NT2/D1 (cell line): ENCODE measurements around the gene DYNLT4.

Experiments
- DNase-seq: peaks from one replicate; pipeline ENCODE4 v3.0.0-alpha.2; 2011; ENCODE audit warnings: low read depth, low spot score
- H3K27me3 ChIP-seq: 2 replicates; pipeline ENCODE4 v1.6.0; 2011; ENCODE audit warnings: mild to moderate bottlenecking; ENCODE audit not compliant: insufficient read length, insufficient read depth
- H3K36me3 ChIP-seq: 2 replicates; pipeline ENCODE4 v1.6.1; 2011; ENCODE audit warnings: mild to moderate bottlenecking, low read length, mixed read lengths; ENCODE audit not compliant: insufficient read depth, insufficient read length
- H3K4me1 ChIP-seq: 2 replicates; pipeline ENCODE4 v1.5.1; 2011; ENCODE audit not compliant: insufficient read depth, insufficient read length
- H3K4me3 ChIP-seq: 2 replicates; pipeline ENCODE4 v1.5.1; 2011; ENCODE audit warnings: low read depth; ENCODE audit not compliant: insufficient read length
- H3K9ac ChIP-seq: 2 replicates; pipeline ENCODE4 v1.6.0; 2011; ENCODE audit warnings: low read depth; ENCODE audit not compliant: insufficient read length
- H3K9me3 ChIP-seq: 2 replicates; pipeline ENCODE4 v1.5.1; 2011; ENCODE audit warnings: mild to moderate bottlenecking, low read length; ENCODE audit not compliant: insufficient read depth
- SUZ12 ChIP-seq: IDR thresholded peaks from 2 replicates; pipeline ENCODE4 v1.6.1; 2011; ENCODE audit not compliant: insufficient read length, insufficient read depth; ENCODE audit errors: extremely low read depth
- YY1 ChIP-seq: IDR thresholded peaks from 2 replicates; pipeline ENCODE4 v1.6.1; 2011; ENCODE audit not compliant: insufficient read length, insufficient read depth
- ZNF274 ChIP-seq: IDR thresholded peaks from 2 replicates; pipeline ENCODE4 v1.6.1; 2011; ENCODE audit warnings: mild to moderate bottlenecking, low read depth, low read length

Gene DYNLT4

DNA sequence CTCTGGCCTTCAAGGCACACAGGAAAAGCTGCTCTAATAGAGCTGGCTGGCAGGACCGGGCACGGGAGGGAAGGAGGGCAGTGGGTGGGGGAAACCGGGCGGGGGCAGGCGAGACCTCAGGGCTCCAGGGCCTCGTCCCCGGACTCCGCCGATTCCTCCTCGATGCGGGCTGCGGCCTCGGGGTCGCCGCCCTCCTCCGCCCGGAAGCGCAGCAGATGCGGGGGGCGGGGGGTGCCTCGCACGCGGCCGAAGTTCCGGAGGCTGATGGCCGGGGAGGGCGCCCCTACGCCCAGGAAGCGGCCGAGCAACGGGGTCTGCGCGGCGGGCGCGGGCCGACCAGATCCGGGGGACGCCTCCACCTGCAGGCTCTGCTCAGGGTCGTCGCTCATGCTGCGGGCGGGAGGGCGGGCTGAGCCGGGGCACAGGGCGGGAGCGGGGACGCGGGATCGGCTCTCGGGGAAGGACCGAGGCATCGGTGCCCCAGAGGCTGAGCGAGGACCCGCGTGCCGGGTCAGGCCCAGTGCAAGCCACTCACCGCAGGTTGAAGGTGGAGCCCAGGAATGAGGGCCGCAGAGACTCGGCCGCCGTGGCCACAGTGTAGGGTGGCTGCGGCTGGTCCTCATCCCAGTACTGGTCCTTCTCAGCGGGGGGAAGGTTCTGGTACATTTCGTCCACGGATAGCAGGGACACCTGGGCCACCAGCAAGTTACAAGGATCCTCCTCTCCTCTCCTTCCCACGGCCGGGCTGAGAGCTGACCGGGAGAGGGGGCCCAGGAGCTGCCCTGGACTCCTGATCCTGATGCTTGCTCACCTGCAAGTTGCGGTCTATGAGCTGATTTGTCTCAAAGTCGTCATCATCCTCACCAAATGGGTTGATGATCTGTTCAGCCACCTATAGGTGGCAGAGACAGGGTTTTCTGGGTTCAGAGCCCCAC, 22.8 kb downstream of the DYNLT4 start:
- peak overlapping the region; percentile 92 for H3K9ac ChIP-seq
- TF ChIP-seq ZNF274 (no peak), YY1 (no peak), SUZ12 (no peak)
- peaks cover 27% of the 10 kb centered on the region for H3K27me3 ChIP-seq
- H3K4me3 ChIP-seq = peak overlapping the region; percentile 53
- DNase-seq = no peak
- H3K9me3 ChIP-seq = no peaks in the 10 kb centered on the region
- peaks cover 27% of the 10 kb centered on the region for H3K36me3 ChIP-seq
- H3K4me1 ChIP-seq = peaks cover 20% of the 10 kb centered on the region

DNA sequence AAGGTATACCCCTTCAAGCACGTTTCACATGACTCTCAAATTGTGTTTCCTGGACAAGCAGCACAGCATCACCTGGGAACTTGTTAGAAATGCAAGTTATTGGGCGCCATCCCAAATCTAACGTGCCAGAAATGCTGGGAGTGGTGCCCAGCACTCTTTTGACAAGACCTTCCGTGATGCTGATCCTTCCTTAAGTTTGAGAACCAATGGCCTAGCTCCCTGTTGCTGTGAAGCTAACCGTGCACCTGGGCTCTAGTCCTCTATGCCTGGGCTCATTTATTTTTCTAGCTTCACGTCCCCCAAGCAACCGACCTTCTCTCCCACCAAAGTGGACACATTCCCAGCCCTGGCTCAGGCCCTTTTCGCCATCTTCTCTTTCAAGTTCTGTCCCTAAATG, 23.5 kb downstream of the DYNLT4 start:
- TF ChIP-seq YY1 = no peak
- no peak for TF ChIP-seq SUZ12
- TF ChIP-seq ZNF274 = no peak
- Histone ChIP-seq H3K9me3 (no peaks in the 10 kb centered on the region), H3K27me3 (peaks cover 27% of the 10 kb centered on the region), H3K4me3 (peak overlapping the region; percentile 53), H3K4me1 (peaks cover 20% of the 10 kb centered on the region), H3K9ac (peak overlapping the region; percentile 92), H3K36me3 (peaks cover 34% of the 10 kb centered on the region)
- no peak for DNase-seq

DNA sequence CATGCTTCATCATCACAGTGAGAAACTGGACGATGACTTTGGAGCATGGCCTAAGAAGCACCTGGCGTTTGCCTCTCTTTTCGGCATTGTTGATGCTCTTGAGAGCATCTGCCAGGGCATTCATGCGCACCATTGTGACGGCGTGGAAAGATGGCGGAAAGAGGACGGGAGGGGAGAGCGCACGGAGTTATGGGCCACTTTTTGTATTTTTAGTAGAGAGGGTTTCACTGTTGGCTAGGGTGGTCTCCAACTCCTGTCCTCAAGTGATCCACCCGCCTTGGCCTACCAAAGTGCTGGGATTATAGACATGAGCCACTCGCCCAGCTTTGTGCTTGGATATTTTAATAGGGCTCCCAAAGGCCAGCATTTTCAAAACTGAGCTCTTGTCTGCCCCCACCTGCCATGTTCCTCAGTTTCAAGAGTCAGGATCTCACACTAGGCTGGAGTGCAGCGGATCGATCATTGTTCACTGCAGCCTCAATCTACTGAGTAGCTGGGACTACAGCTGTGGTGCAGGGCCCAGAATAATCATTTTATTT, 26.5 kb downstream of the DYNLT4 start:
- H3K27me3 ChIP-seq = peaks cover 16% of the 10 kb centered on the region
- H3K9ac ChIP-seq = no peak overlapping the region
- no peaks in the 10 kb centered on the region for H3K9me3 ChIP-seq
- no peak for TF ChIP-seq SUZ12
- TF ChIP-seq ZNF274 = no peak
- no peak for TF ChIP-seq YY1
- no peak overlapping the region for H3K4me3 ChIP-seq
- peaks cover 65% of the 10 kb centered on the region for H3K36me3 ChIP-seq
- no peak for DNase-seq
- H3K4me1 ChIP-seq = peaks cover 17% of the 10 kb centered on the region

DNA sequence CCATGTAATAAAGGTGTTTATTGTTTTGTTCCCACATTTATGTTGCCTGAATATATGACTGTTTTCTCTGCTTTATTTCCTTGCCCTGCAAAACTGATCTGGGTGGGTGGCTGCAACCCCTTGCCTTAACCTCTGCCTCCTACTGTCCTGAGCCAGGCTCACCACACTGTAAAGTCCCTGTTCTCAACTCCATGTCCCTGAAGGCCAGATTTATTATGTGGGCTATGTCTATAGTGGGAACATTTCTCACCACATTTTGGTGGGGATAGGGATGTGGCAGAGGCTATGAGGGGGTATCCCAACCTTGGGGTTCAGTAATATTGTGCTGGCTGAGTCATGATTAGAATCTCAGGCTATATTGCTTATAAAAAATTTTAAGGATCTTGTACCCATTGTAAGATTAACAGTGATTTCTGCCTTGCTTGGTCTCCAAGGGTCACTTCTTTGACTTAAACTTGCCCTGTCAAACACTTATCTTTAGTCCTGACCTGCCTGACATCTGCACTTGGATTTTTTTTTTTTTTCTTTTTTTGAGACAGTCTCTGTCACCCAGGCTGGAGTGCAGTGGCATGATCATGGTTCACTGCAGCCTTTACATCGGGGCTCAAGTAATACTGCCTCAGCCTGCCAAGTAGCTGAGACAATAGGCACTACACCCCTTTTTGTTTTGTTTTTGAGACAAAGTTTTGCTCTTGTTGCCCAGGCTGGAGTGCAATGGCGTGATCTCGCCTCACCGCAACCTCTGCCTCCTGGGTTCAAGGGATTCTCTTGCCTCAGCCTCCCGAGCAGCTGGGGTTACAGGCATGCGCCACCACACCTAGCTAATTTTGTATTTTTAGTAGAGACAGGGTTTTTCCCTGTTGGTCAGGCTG, 28.2 kb downstream of the DYNLT4 start:
- Histone ChIP-seq H3K4me1 (peaks cover 14% of the 10 kb centered on the region), H3K36me3 (peaks cover 66% of the 10 kb centered on the region), H3K9ac (no peak overlapping the region), H3K9me3 (no peaks in the 10 kb centered on the region), H3K27me3 (peaks cover 3% of the 10 kb centered on the region), H3K4me3 (no peak overlapping the region)
- no peak for DNase-seq
- TF ChIP-seq YY1 = no peak
- no peak for TF ChIP-seq SUZ12
- no peak for TF ChIP-seq ZNF274

DNA sequence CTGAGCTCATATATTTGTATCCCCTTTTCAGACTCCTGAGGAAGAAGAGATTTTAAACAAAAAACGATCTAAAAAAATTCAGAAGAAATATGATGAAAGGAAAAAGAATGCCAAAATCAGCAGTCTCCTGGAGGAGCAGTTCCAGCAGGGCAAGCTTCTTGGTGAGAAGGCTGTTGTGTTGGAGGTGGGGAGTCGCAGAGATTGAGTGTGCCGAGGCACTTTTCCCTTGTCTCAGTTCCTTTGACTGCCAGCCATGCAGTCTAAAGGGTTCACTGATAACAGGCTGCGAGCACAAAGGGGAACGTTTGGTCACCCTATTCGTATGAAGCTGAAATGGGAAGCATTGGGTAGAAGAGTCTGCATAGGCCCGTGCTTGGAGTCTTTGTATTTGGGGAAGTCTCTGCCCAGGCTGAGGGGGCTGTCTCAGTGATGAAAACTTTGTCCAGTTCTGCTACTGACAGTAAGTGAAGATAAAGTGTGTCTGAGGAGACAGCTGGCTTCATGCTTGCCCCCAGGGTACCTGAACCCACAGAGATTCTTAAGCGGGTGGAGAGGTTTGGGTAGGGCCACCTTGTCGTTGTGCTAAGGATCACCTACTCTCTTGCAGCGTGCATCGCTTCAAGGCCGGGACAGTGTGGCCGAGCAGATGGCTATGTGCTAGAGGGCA, 29.0 kb downstream of the DYNLT4 start:
- peaks cover 66% of the 10 kb centered on the region for H3K36me3 ChIP-seq
- no peaks in the 10 kb centered on the region for H3K9me3 ChIP-seq
- DNase-seq = no peak
- H3K27me3 ChIP-seq = no peaks in the 10 kb centered on the region
- peak overlapping the region; percentile 100 for H3K4me3 ChIP-seq
- TF ChIP-seq ZNF274 (no peak), SUZ12 (no peak), YY1 (no peak)
- H3K4me1 ChIP-seq = peaks cover 11% of the 10 kb centered on the region
- peak overlapping the region; percentile 100 for H3K9ac ChIP-seq

DNA sequence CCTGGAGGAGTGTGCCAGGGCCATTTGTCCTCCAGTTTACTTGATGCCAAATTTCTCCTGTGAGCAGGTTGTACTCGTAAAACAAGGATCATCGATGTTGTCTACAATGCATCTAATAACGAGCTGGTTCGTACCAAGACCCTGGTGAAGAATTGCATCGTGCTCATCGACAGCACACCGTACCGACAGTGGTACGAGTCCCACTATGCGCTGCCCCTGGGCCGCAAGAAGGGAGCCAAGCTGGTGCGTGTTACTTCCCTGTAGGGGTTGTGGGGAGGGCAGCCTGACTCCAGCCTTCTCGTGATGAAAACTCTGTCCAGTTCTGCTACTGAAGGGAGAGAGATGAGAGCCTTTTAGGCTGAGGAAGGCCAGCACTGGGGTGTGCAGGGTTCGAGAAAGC, 29.6 kb downstream of the DYNLT4 start:
- peaks cover 66% of the 10 kb centered on the region for H3K36me3 ChIP-seq
- H3K27me3 ChIP-seq = no peaks in the 10 kb centered on the region
- no peak for DNase-seq
- TF ChIP-seq ZNF274 (no peak), SUZ12 (no peak), YY1 (no peak)
- H3K4me1 ChIP-seq = peaks cover 11% of the 10 kb centered on the region
- H3K9me3 ChIP-seq = no peaks in the 10 kb centered on the region
- peak overlapping the region; percentile 100 for H3K4me3 ChIP-seq
- H3K9ac ChIP-seq = peak overlapping the region; percentile 100
